A549 (cell line): ENCODE data around the gene VPS54.

ENCODE experiments used
- CEBPB ChIP-seq, 2 experiments: fragments of >200 bp in 1 of 2; sonication (Bioruptor Twin) in 1 of 2; formaldehyde crosslinking in 1 of 2; IDR thresholded peaks; 2 replicates each; pipeline ENCODE4 v1.6.1; 2012 to 2016
- CTCF ChIP-seq: fragments of >200 bp; sonication (Bioruptor Twin); formaldehyde crosslinking; IDR thresholded peaks from 3 replicates; pipeline ENCODE4 v1.5.1; 2016
- EHMT2 ChIP-seq: fragments of 200-600 bp; sonication (generic); IDR thresholded peaks from 2 replicates; pipeline ENCODE4 v1.6.1; 2016; ENCODE audit warnings: antibody characterized with exemption, low read depth, mild to moderate bottlenecking, moderate library complexity
- HDAC2 ChIP-seq: fragments of 200-600 bp; sonication (generic); IDR thresholded peaks from 2 replicates; pipeline ENCODE4 v1.6.1; 2016
- HOXB13 ChIP-seq: fragments of 250-450 bp; sonication (Bioruptor Pico); IDR thresholded peaks from 2 replicates; pipeline ENCODE4 v1.5.0; 2020; ENCODE audit warnings: low read depth, mild to moderate bottlenecking, moderate library complexity
- JUN ChIP-seq, 2 experiments: fragments of >200 bp; sonication (Bioruptor Twin); formaldehyde crosslinking; IDR thresholded peaks; 2 replicates in 1 of 2; 3 replicates in 1 of 2; pipeline ENCODE4 v1.6.1; 2016 to 2017
- JUNB ChIP-seq: fragments of >200 bp; sonication (Bioruptor Twin); formaldehyde crosslinking; IDR thresholded peaks from 2 replicates; pipeline ENCODE4 v1.6.1; 2016
- MAX ChIP-seq: IDR thresholded peaks from 2 replicates; pipeline ENCODE4 v1.6.1; 2012
- MYC ChIP-seq: IDR thresholded peaks from 2 replicates; pipeline ENCODE4 v1.6.1; 2012; ENCODE audit warnings: mild to moderate bottlenecking, inconsistent platforms, low read length, improper control_type of control experiment, borderline replicate concordance
- POLR2A ChIP-seq: IDR thresholded peaks from 2 replicates; pipeline ENCODE4 v1.6.1; 2012; ENCODE audit warnings: mild to moderate bottlenecking, low read length
- RFX5 ChIP-seq: fragments of 450-650 bp; IDR thresholded peaks from 2 replicates; pipeline ENCODE4 v1.7.1; 2014; ENCODE audit warnings: antibody characterized with exemption, mild to moderate bottlenecking, moderate library complexity
- SMC3 ChIP-seq: fragments of >200 bp; sonication (Bioruptor Twin); formaldehyde crosslinking; IDR thresholded peaks from 3 replicates; pipeline ENCODE4 v1.6.1; 2018; ENCODE audit warnings: inconsistent platforms
- TP53 ChIP-seq: fragments of 250-450 bp; sonication (Bioruptor Pico); IDR thresholded peaks from 2 replicates; pipeline ENCODE4 v1.5.0; 2021; ENCODE audit warnings: mild to moderate bottlenecking, moderate library complexity
- TF ChIP-seq, protein P1 (sequence below): fragments of 200-600 bp; sonication (generic); IDR thresholded peaks from 2 replicates; pipeline ENCODE4 v1.6.1; 2016; ENCODE audit warnings: antibody characterized with exemption, mild to moderate bottlenecking, moderate library complexity

DNA sequence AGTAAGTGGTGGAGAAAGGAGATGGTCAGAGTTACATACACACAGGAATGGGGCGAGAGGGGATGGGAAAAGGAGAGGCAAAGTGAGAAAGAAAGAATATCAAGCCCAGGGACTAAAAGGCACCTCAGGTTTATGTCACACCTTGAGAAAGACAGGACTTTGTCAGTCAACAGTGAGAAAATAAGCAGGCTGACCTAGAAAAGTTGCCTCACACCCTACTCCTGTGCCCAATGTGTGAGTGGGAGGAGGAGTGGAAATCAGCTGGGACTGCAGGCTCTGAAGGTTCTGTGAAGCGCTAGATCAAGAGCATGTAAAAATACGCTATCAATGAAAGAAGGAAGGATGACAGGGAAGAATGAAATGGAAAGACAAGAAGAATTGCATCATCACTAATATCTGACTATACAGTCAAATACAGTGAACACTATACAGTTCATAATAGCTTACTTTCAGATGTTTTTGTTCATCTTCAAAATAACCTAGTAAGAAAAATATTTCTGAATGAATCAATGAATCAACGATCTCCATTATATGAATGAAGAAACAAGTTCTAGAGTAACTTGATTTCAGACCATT, 10.7 kb downstream of the VPS54 start:
- TF ChIP-seq CTCF (no peak), MAX (no peak), JUN (IDR thresholded peaks at IDR 0.05) (no peak), JUNB (no peak), HOXB13 (CRISPR knock-in tag) (no peak), CEBPB (IDR thresholded peaks at IDR 0.05) (0 out of 4 replicates have a peak, but pooled peaks of 1 of the 2 experiments have one; percentile 27), TP53 (no peak), SMC3 (no peak), RFX5 (no peak), EHMT2 (no peak), POLR2A (no peak), HDAC2 (no peak), MYC (no peak)
- TF ChIP-seq, protein P1, sequence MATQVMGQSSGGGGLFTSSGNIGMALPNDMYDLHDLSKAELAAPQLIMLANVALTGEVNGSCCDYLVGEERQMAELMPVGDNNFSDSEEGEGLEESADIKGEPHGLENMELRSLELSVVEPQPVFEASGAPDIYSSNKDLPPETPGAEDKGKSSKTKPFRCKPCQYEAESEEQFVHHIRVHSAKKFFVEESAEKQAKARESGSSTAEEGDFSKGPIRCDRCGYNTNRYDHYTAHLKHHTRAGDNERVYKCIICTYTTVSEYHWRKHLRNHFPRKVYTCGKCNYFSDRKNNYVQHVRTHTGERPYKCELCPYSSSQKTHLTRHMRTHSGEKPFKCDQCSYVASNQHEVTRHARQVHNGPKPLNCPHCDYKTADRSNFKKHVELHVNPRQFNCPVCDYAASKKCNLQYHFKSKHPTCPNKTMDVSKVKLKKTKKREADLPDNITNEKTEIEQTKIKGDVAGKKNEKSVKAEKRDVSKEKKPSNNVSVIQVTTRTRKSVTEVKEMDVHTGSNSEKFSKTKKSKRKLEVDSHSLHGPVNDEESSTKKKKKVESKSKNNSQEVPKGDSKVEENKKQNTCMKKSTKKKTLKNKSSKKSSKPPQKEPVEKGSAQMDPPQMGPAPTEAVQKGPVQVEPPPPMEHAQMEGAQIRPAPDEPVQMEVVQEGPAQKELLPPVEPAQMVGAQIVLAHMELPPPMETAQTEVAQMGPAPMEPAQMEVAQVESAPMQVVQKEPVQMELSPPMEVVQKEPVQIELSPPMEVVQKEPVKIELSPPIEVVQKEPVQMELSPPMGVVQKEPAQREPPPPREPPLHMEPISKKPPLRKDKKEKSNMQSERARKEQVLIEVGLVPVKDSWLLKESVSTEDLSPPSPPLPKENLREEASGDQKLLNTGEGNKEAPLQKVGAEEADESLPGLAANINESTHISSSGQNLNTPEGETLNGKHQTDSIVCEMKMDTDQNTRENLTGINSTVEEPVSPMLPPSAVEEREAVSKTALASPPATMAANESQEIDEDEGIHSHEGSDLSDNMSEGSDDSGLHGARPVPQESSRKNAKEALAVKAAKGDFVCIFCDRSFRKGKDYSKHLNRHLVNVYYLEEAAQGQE, result no peak
